Body of pancreas (tissue), 4 donors: ENCODE results near the gene ST6GALNAC3.

ENCODE experiments used
- CTCF ChIP-seq, 7 experiments: fragments of 450-650 bp in 4 of 7; fragments of 200-600 bp in 3 of 7; sonication (generic) in 3 of 7; IDR thresholded peaks; one replicate each; pipeline ENCODE4 v1.5.1; 2016 to 2019; ENCODE audit warnings: antibody characterized with exemption in 7 of 7
- POLR2A ChIP-seq, 3 donors: fragments of 450-650 bp; IDR thresholded peaks; one replicate each; pipeline ENCODE4 v1.6.1; 2016; ENCODE audit warnings: antibody characterized with exemption in 3 of 3, mild to moderate bottlenecking in 2 of 3

GRCh38 chr1:76122271-76122670, 47.7 kb downstream of the ST6GALNAC3 start:
- TF ChIP-seq CTCF (IDR thresholded peaks at IDR 0.05) (no peak), POLR2A (IDR thresholded peaks at IDR 0.05) (no peak)
